Cardiac muscle cell (in vitro differentiated cells and primary cell): ENCODE measurements around the gene MRGPRF. TPM values are rescaled to one million over a fixed set of nuclear protein-coding genes. Genes with fewer than 3 reads are reported as not detected.

ENCODE experiments used
- DNase-seq, 2 donors: peaks; one replicate each; pipeline versions ENCODE4 v3.0.0 to v3.0.0-alpha.2; 2010 to 2017; ENCODE audit warnings: low read depth in 1 of 2, low spot score in 1 of 2
- H3K27ac ChIP-seq: fragments of 200-600 bp; sonication (generic); 2 replicates; pipeline ENCODE4 v1.5.1; 2016
- H3K27me3 ChIP-seq: fragments of 200-600 bp; sonication (generic); 2 replicates; pipeline ENCODE4 v1.6.0; 2016; ENCODE audit warnings: control low read depth
- H3K36me3 ChIP-seq: fragments of 200-600 bp; sonication (generic); 2 replicates; pipeline ENCODE4 v1.5.1; 2016; ENCODE audit warnings: control low read depth
- H3K4me1 ChIP-seq: fragments of 200-600 bp; sonication (generic); 2 replicates; pipeline ENCODE4 v1.8.1; 2017; ENCODE audit warnings: low read depth, mild to moderate bottlenecking, mixed run types
- H3K4me3 ChIP-seq: fragments of 200-600 bp; sonication (generic); 2 replicates; pipeline ENCODE4 v1.5.1; 2016; ENCODE audit warnings: mild to moderate bottlenecking
- H3K9me3 ChIP-seq: fragments of 200-600 bp; sonication (generic); 2 replicates; pipeline ENCODE4 v1.5.1; 2017; ENCODE audit warnings: low read depth, mild to moderate bottlenecking, control low read depth
- polyA plus RNA-seq: library from polyadenylated mRNA; unstranded; fragments of >200 nt; fragmentation: Nextera tagmentation; extraction: Ambion mirVana; gene quantifications from 2 replicates; pipeline ENCODE4 v1.2.1, GENCODE V29; 2016
- total RNA-seq: library from RNA; depleted of rRNA; stranded (reverse); fragments of >200 nt; gene quantifications from 2 replicates; pipeline ENCODE4 v1.2.3, GENCODE V29; 2016
- TF ChIP-seq, protein P1 (sequence below): IDR thresholded peaks from 2 replicates; pipeline ENCODE4 v1.5.1; 2012; ENCODE audit warnings: low read depth, mild to moderate bottlenecking, low read length

Gene MRGPRF
- total and polyA plus RNA-seq, 2 experiments from 2014 or later, result 9.3 to 13.8 TPM

- Histone ChIP-seq H3K4me3 (no peak overlapping the region), H3K27ac (peak overlapping the region; percentile 99), H3K36me3 (no peaks in the 10 kb centered on the region), H3K27me3 (no peaks in the 10 kb centered on the region), H3K9me3 (no peaks in the 10 kb centered on the region), H3K4me1 (peaks cover 55% of the 10 kb centered on the region)
- peak in 1 of 2 donors; percentile 74 for DNase-seq
- TF ChIP-seq, protein P1, sequence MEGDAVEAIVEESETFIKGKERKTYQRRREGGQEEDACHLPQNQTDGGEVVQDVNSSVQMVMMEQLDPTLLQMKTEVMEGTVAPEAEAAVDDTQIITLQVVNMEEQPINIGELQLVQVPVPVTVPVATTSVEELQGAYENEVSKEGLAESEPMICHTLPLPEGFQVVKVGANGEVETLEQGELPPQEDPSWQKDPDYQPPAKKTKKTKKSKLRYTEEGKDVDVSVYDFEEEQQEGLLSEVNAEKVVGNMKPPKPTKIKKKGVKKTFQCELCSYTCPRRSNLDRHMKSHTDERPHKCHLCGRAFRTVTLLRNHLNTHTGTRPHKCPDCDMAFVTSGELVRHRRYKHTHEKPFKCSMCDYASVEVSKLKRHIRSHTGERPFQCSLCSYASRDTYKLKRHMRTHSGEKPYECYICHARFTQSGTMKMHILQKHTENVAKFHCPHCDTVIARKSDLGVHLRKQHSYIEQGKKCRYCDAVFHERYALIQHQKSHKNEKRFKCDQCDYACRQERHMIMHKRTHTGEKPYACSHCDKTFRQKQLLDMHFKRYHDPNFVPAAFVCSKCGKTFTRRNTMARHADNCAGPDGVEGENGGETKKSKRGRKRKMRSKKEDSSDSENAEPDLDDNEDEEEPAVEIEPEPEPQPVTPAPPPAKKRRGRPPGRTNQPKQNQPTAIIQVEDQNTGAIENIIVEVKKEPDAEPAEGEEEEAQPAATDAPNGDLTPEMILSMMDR, result no peak
Observed at GRCh38 chr11:69040581-69041260, 27.7 kb upstream of the MRGPRF start.

DNA sequence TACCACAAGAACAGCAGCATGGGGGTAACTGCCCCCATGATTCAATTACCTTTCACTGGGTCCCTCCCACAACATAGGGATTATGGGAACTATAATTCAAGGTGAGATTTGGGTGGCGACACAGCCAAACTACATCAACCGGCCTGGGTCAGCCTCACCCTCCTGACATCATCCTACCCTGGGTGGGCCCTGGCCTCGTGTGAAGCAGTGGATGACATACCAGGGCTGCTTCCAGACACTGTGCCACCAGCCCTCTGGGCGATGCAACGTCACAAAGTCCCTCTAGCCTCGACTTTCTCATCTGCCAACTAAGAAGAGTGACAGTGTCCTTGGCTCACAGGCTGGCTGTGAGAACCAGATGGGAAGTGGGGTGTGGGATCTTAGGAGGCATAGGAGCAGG lies 27.0 kb upstream of the MRGPRF start:
- TF ChIP-seq, protein P1, result no peak
- Histone ChIP-seq H3K4me1 (peaks cover 62% of the 10 kb centered on the region), H3K4me3 (no peak overlapping the region), H3K27ac (peak overlapping the region; percentile 99), H3K27me3 (no peaks in the 10 kb centered on the region), H3K9me3 (no peaks in the 10 kb centered on the region), H3K36me3 (no peaks in the 10 kb centered on the region)
- no peak for DNase-seq

GRCh38 chr11:69039501-69039900 lies 26.5 kb upstream of the MRGPRF start:
- Histone ChIP-seq H3K4me3 (no peak overlapping the region), H3K4me1 (peaks cover 61% of the 10 kb centered on the region), H3K36me3 (no peaks in the 10 kb centered on the region), H3K27me3 (no peaks in the 10 kb centered on the region), H3K27ac (peak overlapping the region; percentile 99), H3K9me3 (no peaks in the 10 kb centered on the region)
- DNase-seq, result peak in 1 of 2 donors; percentile 22
- TF ChIP-seq, protein P1, result no peak

DNA sequence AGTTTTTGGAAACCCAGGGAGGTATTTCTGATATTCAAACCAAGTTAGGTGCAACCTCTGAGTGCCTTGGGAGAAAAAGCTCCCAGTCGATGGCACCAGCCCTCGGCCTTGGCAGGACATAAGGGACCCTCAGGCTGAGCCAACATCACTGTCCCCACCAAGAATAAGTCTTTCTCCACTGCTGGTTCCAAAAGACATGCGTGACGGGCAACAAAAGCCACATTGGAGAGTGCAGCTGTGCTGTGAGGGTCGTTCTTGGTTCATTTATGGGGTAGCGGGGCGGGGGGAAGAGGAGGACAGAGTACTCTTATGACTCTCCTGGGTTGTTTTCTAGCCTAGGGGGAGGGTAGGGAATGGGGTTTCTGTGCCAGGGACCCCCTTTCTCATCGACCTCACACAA lies 24.5 kb upstream of the MRGPRF start:
- Histone ChIP-seq H3K27me3 (no peaks in the 10 kb centered on the region), H3K27ac (peak overlapping the region; percentile 30), H3K4me1 (peaks cover 48% of the 10 kb centered on the region), H3K36me3 (no peaks in the 10 kb centered on the region), H3K4me3 (no peak overlapping the region), H3K9me3 (no peaks in the 10 kb centered on the region)
- TF ChIP-seq, protein P1, result no peak
- no peak for DNase-seq

- Histone ChIP-seq H3K36me3 (no peaks in the 10 kb centered on the region), H3K9me3 (no peaks in the 10 kb centered on the region), H3K4me1 (peaks cover 43% of the 10 kb centered on the region), H3K4me3 (no peak overlapping the region), H3K27me3 (no peaks in the 10 kb centered on the region), H3K27ac (peak overlapping the region; percentile 30)
- TF ChIP-seq, protein P1, result no peak
- DNase-seq, result no peak
Observed at GRCh38 chr11:69037074-69037473, 24.0 kb upstream of the MRGPRF start.
